LNCaP clone FGC (cell line): ENCODE results near the gene ENTPD2.

Experiments
- DNase-seq: peaks from one replicate; pipeline ENCODE4 v3.0.0-alpha.2; 2011; ENCODE audit warnings: low read depth
- H3K4me3 ChIP-seq: 2 replicates; pipeline ENCODE4 v1.5.1; 2011; ENCODE audit warnings: mild to moderate bottlenecking, low read depth, low read length, control low read depth
- CTCF ChIP-seq: IDR thresholded peaks from 2 replicates; pipeline ENCODE4 v1.5.1; 2012; ENCODE audit warnings: mild to moderate bottlenecking; ENCODE audit not compliant: control insufficient read depth, insufficient read depth; ENCODE audit errors: extremely low read depth

The ENTPD2 gene

GRCh38 chr9:137040568-137040967, 13.3 kb downstream of the ENTPD2 start:
- TF ChIP-seq CTCF = no peak
- no peak for DNase-seq
- no peak overlapping the region for H3K4me3 ChIP-seq

DNA sequence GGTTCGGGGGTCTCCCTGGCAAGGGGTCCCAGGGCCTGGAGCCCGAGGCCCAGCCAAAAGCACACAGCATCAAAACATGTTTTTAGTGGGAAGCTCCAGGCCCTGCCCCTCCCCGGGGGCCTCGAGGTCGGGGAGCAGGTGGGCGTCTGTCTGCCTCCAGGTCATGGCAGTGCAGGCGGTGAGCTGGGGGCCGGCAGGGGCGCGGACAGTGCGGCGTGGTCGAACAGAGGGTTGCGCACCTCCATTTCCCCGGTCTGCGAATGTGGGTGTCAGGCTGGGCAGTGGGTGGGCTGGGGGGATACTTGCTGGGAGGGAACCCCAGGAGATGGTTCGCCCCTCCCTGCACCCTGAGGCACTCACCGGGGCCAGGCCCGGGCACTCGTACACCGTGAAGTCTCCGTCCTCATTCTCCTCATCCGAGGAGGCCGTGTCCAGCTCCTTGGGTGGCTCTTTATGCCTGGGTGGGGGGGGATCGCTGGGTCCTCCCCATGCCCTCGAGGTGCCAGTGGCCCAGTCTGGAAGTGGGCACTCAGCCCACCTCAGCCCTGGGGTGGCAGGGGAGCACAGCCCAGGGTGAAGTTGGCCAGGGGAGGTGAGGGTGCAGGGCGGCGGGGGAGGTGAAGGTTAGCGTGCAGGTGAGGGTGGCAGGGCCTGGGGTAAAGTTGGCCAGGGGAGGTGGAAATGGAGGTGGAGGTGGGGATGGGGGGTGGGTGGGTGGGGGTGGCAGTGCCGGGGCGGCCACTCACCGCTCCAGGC, 14.1 kb downstream of the ENTPD2 start:
- H3K4me3 ChIP-seq = no peak overlapping the region
- DNase-seq = no peak
- TF ChIP-seq CTCF = no peak

- no peak for TF ChIP-seq CTCF
- no peak for DNase-seq
- H3K4me3 ChIP-seq = no peak overlapping the region
Observed at GRCh38 chr9:137038916-137039315, 14.9 kb downstream of the ENTPD2 start.

- TF ChIP-seq CTCF = no peak
- H3K4me3 ChIP-seq = no peak overlapping the region
- no peak for DNase-seq
Observed at GRCh38 chr9:137037483-137037882, 16.4 kb downstream of the ENTPD2 start.

DNA sequence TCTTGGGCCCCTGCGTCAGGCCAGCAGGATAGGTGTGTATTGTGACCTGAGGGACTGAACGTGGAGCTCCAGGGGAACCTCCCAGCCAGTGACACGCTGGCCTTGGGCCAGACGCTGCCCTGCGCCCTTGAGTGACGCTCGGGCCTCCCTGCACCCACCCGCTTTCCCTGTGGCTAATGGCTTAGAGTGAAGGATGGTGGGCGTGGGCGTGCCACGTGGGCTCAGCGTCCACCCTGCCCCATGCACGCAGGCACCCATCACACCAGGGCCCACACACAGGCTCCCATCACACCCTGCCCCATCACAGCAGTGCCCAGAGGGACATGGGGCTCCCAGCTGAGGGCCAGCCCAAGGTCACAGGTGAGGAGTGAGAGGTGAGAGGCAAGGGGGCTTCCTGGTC, 16.8 kb downstream of the ENTPD2 start:
- no peak overlapping the region for H3K4me3 ChIP-seq
- no peak for TF ChIP-seq CTCF
- no peak for DNase-seq

GRCh38 chr9:137035937-137036336, 17.9 kb downstream of the ENTPD2 start:
- no peak overlapping the region for H3K4me3 ChIP-seq
- no peak for TF ChIP-seq CTCF
- DNase-seq = no peak

DNA sequence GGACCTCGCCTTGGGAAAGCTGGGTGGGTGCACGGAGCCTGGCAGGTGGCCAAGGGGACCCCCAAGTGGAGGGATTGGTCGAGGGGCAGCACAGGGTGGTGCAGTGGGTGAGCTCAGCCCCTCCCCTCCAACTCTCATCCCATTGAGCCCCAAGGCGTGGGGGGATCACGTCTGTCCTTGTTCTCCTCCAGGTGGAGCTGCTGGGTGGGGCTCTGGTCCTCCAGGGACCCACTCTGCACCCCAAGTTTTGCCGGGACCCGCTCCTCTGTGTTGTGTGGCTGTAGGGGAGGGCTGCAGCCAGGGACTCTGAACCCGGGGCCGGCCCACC, 18.4 kb downstream of the ENTPD2 start:
- no peak for DNase-seq
- no peak for TF ChIP-seq CTCF

More for the DNA sequence above, 18.4 kb downstream of the ENTPD2 start:
- H3K4me3 ChIP-seq = no peak overlapping the region
